ENCODE data around the gene SPPL3.
"Not testable (repeated sequence)": the region's sequence is repeated elsewhere in the genome, so short reads cannot be mapped to it uniquely, and the experiment has no call there.

SPPL3 gene

DNA sequence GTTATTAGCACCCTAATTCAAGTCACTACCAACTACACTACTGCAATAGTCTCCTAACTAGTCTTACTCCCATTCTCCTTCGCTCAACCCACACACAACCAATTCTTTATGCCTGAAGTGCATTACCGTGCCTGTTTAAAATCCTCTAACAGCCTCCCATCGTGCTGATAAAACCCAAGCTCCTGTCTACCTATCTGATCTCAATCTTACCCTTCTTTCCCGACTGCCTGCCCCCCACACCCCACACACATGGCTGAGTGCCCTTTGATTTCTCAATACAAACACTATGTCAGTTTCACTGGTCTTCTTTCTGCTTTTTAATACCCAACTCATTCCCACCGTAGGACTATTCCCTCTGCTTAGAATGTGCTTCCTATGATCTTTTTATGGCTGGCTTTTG lies 59.9 kb downstream of the SPPL3 start:
- no peak for DNase-seq (ENCODE audit: low read depth, low spot score)

DNA sequence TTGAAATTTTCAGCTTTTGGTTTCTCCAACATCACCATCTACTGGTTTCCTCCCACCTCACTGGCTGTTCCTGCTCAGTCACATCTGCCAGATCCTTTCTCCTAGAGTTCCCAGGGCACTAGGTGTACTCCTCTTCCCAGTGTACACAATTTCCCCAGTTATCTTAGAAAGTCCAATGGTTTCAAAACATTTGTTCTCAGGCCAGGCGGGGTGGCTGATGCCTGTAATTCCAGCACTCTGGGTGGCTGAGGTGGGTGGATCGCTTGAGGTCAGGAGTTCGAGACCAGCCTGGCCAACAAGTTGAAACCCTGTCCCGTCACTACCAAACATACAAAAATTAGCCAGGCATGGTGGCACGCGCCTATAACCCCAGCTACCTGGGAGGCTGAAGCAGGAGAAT lies 60.7 kb downstream of the SPPL3 start:
- no peak for DNase-seq (ENCODE audit: low read depth, low spot score)

DNA sequence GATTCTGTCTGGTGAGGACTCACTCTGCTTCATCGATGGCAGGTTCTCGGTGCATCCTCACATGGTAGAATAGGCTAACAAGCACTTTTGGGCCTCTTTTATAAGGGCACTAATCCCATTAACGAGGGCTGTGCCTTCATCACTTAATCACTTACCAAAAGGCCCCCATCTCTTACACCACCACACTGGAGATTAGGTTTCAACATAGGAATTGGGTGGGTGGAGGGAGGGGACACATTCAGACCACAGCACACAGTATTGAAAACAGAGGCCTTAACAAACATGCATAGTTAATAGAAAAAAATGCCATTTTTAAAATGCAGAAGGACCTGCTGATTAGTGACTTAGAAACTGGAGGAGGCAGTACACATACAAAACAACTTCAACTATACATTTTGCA lies 61.6 kb downstream of the SPPL3 start:
- no peak for DNase-seq (ENCODE audit: low read depth, low spot score)

DNA sequence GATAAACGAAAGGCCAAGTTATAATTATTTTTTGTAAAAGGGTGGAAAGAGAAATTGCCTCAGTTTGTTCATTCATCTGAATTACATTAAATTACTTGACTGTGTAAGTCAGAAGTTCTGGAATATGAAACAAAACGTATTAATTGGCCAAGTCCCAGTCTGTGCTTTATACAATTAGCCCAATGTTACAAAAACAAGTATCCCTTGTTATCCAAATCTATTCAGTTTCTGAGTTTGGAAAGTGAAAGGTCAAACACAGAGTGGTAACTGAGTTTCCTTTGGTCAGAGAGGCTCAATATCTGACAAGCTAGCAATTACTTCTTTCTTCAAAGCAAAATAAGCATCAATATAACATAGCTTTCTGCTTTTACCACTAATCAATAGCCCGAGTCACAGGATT lies 62.6 kb downstream of the SPPL3 start:
- DNase-seq (ENCODE audit: low read depth, low spot score), result no peak

DNA sequence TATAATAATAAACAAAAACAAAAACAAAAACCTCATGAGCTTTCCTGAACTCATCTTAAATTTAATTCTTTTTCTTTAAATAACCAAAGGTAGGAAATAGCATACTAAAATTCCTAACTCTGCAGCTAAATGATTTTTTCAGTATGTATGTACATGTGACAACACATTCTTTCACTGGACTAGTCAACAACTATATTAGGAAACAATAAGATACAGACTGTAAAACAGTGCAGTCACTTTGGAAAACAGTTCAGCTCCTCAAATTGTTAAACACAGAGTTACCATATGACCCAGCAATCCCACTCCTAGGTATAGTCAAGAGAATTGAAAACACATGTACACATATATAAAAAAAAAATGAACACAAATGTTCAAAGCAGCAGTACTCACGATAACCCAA lies 64.7 kb downstream of the SPPL3 start:
- no peak for DNase-seq (ENCODE audit: low read depth, low spot score)

DNA sequence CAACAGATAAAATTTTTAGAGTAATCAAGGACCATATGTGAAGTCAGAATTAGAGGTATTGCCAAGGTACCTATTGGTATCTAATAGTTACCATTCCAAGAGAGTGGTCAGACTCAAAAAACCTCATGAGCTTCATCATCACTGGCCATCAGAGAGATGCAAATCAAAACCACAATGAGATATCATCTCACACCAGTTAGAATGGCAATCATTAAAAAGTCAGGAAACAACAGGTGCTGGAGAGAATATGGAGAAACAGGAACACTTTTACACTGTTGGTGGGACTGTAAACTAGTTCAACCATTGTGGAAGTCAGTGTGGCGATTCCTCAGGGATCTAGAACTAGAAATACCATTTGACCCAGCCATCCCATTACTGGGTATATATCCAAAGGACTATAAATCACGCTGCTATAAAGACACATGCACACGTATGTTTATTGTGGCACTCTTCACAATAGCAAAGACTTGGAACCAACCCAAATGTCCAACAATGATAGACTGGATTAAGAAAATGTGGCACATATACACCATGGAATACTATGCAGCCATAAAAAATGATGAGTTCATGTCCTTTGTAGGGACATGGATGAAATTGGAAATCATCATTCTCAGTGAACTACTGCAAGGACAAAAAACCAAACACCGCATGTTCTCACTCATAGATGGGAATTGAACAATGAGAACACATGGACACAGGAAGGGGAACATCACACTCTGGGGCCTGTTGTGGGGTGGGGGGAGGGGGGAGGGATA lies 65.4 kb downstream of the SPPL3 start:
- DNase-seq (ENCODE audit: low read depth, low spot score), result not testable (repeated sequence)

DNA sequence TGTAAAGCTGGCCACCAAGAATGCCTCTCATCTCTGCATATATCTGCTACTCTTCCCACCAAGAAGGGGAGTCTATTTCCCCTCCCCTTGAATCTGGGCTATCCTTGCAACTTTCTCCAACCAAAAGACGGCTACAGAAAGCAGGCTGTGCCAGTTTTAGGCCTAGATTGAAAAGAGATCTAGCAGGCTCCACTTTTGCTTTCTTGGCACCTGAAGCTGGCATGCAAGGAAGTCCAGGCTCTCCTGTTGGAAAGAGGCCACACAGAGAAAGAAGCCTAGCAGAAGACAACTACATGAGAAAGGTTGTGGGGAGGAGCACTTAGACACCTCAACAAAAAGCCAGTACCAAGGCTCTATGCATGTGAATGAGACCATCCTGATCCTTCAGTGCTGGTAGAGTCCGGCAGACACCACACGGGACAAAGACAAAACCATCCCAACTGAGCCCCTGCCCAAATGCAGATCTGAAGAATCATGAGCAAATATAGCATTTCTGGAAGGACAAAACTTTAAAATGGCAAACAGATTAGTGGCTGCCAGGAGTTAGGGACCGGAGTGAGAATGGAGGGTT lies 68.0 kb downstream of the SPPL3 start:
- DNase-seq (ENCODE audit: low read depth, low spot score), result no peak

DNA sequence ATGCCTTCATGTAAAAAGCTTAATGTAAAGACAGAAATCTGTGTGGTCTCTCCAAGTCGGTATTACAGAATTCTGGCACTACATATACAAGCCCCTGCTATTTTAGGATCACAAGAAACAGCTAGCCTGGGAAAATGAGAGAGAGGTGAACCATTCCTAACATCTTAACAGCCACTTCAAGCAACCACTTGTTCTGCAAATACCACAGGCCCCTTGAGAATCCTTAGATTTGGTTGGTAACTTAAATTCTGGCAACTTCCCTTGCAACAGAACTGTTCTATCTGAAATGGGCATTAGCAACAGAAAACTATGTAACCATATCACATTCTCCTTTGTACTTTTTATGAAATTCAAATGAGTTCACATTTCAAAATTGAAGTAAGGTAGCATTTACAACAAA lies 68.5 kb downstream of the SPPL3 start:
- no peak for DNase-seq (ENCODE audit: low read depth, low spot score)

DNA sequence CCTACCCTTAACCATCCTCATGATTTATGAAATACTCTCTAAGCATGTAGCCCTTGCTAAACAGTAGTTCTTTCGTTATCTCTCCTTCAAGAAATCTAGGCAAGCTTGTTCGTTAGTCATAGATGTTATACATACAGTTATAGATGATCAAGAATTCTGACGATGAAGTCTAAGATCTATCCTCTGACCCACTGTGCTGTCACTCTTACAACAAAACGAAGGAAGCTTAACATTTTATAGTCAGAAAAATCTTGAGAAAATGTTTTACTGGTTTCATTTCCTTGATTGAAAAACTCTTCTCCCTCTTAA lies 68.9 kb downstream of the SPPL3 start:
- DNase-seq (ENCODE audit: low read depth, low spot score), result no peak

DNA sequence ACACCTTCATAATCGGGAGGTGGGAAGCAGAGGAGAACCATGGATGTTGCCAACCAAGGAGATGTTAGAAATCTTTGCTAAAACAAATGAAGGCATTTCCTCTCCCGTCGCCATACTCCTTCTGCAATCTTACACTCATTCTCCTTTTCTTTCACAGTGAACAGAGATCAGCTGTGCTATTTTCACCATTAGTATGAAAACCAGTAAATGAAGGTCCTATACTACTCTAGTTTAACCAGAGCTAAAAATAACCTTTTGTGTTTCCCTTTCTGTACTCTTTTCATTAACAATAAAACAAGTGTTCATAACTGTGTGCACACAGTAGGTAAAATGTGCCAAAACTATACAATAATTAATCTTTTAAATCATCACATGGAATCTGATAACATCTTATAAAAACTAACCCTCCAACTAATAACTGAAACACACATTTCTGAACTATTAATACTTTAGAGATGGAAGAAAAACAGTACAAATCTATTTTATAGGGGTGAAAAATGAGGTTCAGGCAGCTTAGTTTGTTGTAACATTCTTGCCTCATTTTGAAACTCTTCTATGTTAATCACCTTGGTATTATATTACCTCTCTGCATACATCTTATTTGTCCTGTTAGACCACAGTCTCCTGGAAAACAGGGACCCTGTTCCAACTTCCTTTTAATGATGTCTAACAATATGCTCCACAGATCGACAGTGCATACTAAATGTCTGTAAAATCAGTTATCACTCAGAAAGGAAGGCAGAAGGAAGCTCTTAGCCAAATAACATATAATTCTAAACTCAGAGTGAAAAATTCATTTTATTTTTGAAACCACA lies 69.5 kb downstream of the SPPL3 start:
- no peak for DNase-seq (ENCODE audit: low read depth, low spot score)

DNA sequence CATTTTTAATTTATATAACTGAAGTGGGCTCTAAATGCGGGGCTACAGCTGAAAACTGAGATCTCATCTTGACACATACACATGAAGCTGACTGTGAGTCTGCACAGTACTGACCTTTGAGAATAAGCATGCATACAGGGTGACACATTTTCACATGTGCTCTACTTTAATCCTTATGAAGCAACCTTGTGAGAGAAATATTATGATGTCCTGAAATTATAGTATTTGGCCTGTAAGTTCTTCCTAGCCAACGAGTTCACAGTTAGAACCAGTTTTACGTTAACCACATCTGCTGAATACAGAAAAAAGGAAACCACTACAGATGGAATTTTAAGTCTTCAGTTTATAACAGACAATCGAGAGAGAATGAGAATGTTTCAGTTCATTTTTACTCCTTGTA lies 70.3 kb downstream of the SPPL3 start:
- no peak for DNase-seq (ENCODE audit: low read depth, low spot score)

DNA sequence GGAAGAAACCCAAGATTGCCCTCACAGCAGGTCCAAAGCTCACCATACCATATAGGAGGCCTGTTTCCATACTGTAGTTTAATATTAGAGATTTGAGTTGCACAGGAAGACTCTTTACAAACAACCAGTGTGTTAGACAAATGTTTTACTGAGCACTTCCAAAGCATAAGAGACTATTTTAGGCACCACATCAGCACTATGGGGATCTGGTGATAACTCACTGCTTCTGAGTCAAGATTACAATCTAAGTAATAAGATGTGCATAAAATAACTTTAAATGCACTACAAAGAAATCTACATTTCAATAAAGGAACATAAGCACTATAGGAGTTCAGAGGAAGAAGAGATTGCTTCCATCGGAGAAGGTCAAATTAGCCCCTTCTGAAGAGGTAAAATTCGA lies 71.4 kb downstream of the SPPL3 start:
- DNase-seq (ENCODE audit: low read depth, low spot score), result no peak

DNA sequence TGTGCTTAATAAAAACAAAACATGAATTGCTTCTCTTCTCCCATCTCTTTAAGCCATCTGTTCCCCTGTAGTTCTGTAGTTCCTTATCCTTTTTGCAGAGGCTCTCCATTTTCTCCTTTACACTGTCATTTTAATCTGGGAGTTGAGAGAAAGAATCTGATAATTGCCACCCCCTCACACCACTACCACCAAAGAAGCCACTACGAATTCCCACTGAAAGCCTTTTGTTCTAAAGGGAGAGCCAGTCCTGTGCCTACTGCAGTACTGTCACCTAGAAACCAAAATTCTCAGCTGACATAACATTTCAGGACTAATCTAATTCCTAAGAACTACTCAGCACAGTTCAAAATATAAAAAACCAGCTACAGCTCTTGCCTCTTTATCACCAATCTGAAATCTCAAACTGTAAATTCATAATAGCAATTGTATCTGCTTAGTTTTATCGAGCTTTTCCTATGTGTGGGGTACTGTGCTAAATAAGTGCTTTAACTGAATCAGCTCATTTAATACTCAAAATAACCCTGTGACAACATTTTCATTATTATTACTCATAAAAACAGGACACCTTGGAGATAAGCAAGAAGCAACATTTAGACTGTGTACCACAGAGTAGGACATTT lies 72.4 kb downstream of the SPPL3 start:
- no peak for DNase-seq (ENCODE audit: low read depth, low spot score)

DNA sequence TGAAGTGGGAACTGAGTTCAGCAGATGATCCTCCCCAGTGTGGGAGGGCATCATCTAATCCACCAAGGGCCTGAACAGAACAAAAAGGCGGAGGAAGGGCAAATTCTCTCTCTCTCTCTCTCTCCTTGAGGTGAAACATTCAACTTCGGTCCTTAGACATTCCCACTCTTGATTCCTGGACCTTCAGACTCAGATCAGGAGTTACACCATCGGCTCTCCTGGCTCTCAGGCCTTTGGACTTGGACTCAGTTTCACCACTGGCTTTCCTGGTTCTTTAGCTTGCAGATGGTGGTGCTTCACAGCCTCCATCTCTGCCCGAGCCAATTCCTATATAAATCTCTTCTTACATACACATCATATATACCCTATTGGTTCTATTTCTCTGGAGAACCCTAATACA lies 73.2 kb downstream of the SPPL3 start:
- no peak for DNase-seq (ENCODE audit: low read depth, low spot score)

DNA sequence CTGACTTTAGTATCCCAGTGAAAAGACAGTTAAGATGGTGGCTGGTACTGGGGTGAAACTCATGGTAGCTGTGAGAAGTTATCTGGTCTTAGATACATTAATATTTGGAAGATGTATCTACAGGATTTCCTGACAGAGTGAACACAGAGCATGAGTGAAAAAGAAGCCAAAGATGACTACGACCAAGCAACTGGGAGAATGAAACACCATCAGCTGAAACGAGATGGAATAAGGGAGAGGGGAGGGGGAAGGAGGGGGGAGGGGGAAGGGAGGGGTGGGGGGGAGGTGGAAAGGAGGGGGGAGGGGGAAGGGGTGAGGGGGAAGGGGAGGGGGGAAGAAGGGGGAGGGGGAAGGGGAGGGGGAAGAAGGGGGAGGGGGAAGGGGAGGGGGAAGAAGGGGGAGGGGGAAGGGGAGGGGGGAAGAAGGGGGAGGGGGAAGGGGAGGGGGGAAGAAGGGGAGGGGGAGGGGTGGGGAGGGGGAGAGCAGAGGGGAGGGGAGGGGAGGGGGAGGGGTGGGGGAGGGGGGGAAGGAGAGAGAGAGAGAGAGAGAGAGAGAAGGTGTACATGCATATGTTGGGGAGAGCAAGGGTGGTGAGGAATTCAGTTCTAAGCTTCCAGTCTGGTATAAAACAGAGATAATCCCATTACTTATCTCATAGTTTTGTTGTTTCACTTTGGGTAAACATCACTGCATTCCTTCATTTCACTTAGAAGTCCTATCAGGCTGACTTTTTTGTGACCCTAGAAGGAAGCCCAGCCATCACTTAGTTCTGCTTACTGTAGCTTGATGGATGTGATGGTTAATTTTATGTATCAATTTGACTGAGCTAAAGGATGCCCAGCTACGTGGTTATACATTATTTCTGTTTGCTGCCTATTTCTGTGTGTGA lies 73.9 kb downstream of the SPPL3 start:
- no peak for DNase-seq (ENCODE audit: low read depth, low spot score)

DNA sequence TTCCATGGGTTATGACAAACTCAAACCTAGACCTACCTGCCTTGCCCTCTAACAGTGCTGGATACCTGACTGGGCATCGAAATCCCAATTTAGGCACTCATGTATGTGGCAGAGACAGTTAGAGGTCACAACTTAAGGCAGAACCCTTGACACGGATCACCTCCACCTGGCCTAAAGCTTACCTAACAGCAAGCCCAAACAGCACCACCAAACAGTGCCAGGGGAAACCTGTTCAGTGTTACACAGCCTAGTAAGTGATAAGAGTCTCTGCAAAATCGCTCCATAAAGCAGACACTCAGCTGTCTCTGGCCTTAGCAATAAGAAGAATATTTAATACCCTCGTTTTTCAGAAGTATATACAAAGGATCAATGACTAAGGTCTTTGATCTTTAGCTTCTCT lies 77.8 kb downstream of the SPPL3 start:
- no peak for DNase-seq (ENCODE audit: low read depth, low spot score)

DNA sequence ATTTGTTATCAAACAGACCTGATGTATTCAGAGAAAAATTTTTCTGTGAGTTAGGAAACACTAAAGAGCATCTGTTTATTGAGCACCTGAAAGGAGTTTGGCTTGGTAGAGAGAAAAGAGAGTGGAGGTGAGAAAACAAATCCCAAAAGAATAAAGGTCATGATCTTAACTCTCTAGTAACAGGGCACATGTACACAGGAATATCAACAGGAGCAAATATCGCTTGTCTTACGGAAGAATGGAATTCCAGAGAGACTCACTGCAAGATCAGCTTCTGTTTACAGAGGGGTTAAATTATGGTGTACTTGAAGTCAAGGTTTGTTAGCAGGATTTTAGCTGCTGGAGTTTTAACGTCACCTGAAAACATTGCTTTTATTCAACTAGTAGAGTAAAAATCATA lies 78.8 kb downstream of the SPPL3 start:
- DNase-seq (ENCODE audit: low read depth, low spot score), result no peak

DNA sequence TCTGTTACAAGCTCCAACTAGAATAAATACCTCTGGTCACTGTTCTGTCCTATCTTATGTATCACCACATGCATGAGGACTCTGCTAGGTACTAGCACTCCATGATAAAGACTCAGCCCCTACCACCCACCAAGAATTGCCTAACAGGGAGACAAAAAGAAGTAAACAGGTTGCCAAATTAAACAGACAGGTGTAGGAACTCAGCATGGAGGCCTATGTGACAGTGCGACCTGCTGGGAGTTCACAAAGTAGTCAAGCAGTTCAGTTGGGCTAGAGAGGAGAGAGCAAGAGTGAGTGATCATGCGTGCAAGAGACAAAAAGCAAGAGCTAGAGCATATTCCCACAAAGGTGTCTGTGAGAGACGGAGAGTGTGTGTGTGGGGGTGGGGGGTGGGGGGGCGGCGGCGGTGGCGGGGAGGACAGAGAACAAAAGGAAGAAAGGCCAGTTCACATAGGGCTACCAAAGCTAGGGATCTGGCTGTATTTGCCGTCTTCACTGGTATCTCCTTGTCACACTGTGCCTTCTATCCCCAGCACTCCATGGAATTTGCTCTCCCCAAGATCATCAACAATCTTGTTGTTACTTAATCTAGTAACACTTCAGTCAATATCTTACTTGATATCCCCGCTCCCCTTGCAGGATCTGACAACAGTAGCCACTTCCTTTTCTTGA lies 81.2 kb downstream of the SPPL3 start:
- DNase-seq (ENCODE audit: low read depth, low spot score), result no peak

DNA sequence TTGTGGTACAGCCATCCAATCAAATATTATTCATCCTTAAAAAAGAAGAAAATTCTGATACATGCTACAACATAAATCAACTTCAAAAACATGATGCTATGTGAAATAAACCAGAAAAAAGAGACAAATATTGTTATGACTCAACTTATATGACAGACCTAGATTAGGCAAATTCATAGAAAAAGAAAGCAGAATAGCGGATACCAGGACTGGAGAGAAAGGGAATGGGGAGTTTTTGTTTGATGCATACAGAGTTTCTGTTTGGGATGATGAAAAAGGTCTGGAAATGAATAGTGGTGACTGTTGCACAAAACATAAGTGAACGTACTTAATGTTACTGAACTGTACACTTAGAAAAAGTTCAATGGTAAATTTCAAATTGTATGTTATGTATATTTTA lies 82.3 kb downstream of the SPPL3 start:
- DNase-seq (ENCODE audit: low read depth, low spot score), result no peak

DNA sequence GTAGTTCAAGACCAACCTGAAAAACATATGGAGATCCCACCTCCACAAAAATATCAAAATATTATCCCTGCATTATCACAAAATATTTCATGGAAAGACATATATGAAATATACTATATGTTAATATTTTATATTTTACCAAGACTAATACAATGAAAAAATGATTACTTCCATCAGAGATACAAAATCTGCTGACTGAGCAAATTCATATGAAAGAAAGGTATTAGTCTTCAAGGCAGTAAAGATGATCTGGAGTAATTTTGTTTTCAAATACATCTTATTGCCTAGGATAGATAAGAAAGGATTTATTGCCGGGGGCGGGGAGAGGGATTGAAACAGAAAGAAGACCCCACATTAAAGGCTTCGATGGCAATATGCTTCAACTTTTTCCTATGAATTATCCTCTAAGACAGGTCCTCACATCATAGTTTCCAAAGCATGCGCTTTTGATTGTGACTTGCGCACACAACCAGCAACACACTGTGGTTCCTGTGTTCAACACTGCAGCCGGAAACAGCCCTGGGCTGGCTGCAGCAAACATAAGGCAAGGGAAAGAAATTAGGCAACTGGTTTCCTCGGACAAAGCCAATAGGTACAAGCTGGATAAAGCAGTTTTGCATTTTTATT lies 83.2 kb downstream of the SPPL3 start:
- no peak for DNase-seq (ENCODE audit: low read depth, low spot score)

DNA sequence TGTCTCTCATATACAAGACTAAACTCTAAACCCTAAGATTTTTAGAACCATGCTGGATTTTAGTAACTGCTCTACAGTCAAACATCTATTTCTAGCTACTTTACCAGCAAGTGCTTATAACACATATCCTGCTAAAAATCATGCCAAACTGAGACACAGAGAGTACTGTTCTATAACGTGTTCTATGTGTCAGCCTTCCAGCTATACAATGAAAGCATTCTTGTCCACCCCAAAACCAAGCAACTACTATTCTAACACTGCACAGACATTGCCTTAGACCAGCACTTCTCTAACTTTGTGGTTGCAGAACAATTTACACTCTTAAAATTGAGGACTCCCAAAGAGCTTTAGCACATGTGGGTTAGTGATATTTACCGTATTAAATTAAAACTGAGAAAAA lies 85.7 kb downstream of the SPPL3 start:
- DNase-seq (ENCODE audit: low read depth, low spot score), result no peak

Measured in smooth muscle cell of the brain vasculature (primary cell).